CD14-positive monocyte (primary cell): Measurements from ENCODE around the gene ELP2. TPM values are rescaled to one million over a fixed set of nuclear protein-coding genes. Genes with fewer than 3 reads are reported as not detected.
"Not testable (repeated sequence)": the region's sequence is repeated elsewhere in the genome, so short reads cannot be mapped to it uniquely, and the experiment has no call there.

Experiments
- DNase-seq, 3 donors: peaks; one replicate each; pipeline ENCODE4 v3.0.0-alpha.2; 2011 to 2022
- H2AFZ ChIP-seq: 2 replicates; pipeline ENCODE4 v1.6.0; 2012; ENCODE audit warnings: mild to moderate bottlenecking, low read depth, low read length, inconsistent platforms; ENCODE audit not compliant: insufficient read depth, poor library complexity, severe bottlenecking
- H3K27ac ChIP-seq, 2 donors: 1 replicate in 1 of 2; 2 replicates in 1 of 2; pipeline ENCODE4 v1.5.1; 2012 to 2013; ENCODE audit warnings: low read length in 2 of 2, control low read depth in 1 of 2, inconsistent platforms in 1 of 2, low read depth in 1 of 2, mild to moderate bottlenecking in 1 of 2
- H3K27me3 ChIP-seq, 2 donors: one replicate each; pipeline versions ENCODE4 v1.6.0 to v1.6.1; 2011 to 2013; ENCODE audit warnings: low read length in 2 of 2; ENCODE audit not compliant: control insufficient read depth in 2 of 2, insufficient read depth in 2 of 2
- H3K36me3 ChIP-seq, 2 donors: replicated peaks in 1 of 2; 1 replicate in 1 of 2; 2 replicates in 1 of 2; pipeline versions ENCODE4 v1.5.1 to v1.6.1; 2012 to 2013; ENCODE audit warnings: low read length in 2 of 2, control low read depth in 1 of 2, inconsistent platforms in 1 of 2, mild to moderate bottlenecking in 1 of 2; ENCODE audit not compliant: insufficient read depth in 2 of 2, control insufficient read depth in 1 of 2
- H3K4me1 ChIP-seq, 2 donors: 1 replicate in 1 of 2; 2 replicates in 1 of 2; pipeline versions ENCODE4 v1.5.1 to v1.6.1; 2012 to 2013; ENCODE audit warnings: low read length in 2 of 2, control low read depth in 1 of 2, inconsistent platforms in 1 of 2, mild to moderate bottlenecking in 1 of 2, moderate library complexity in 1 of 2; ENCODE audit not compliant: insufficient read depth in 2 of 2, control insufficient read depth in 1 of 2
- H3K4me2 ChIP-seq: replicated peaks from 2 replicates; pipeline ENCODE3; 2012; ENCODE audit warnings: low read length, moderate library complexity, mild to moderate bottlenecking; ENCODE audit not compliant: poor library complexity, severe bottlenecking; ENCODE audit errors: extremely low read depth
- H3K4me3 ChIP-seq, 3 experiments: fragments of 200-600 bp in 1 of 3; sonication (generic) in 1 of 3; replicated peaks in 1 of 3; 1 replicate in 2 of 3; 2 replicates in 1 of 3; pipeline ENCODE4 v1.5.1; 2011 to 2013; ENCODE audit warnings: low read length in 3 of 3, mild to moderate bottlenecking in 3 of 3, control low read depth in 2 of 3, low read depth in 2 of 3, inconsistent platforms in 1 of 3, moderate library complexity in 1 of 3
- H3K79me2 ChIP-seq: 2 replicates; pipeline ENCODE4 v1.6.0; 2012; ENCODE audit warnings: mild to moderate bottlenecking, control low read depth, inconsistent platforms, low read length, moderate library complexity; ENCODE audit not compliant: insufficient read depth
- H3K9ac ChIP-seq: 2 replicates; pipeline ENCODE4 v1.6.0; 2017; ENCODE audit warnings: low read length, mild to moderate bottlenecking; ENCODE audit not compliant: insufficient read depth, poor library complexity, severe bottlenecking
- H3K9me3 ChIP-seq, 2 donors: replicated peaks in 1 of 2; 1 replicate in 1 of 2; 2 replicates in 1 of 2; pipeline versions ENCODE4 v1.5.1 to v1.6.1; 2012 to 2013; ENCODE audit warnings: low read length in 2 of 2, control low read depth in 1 of 2; ENCODE audit not compliant: control insufficient read depth in 1 of 2, insufficient read depth in 1 of 2
- H4K20me1 ChIP-seq: 2 replicates; pipeline ENCODE4 v1.6.0; 2012; ENCODE audit warnings: mild to moderate bottlenecking, low read length, control low read depth, moderate library complexity; ENCODE audit not compliant: insufficient read depth
- H3K27ac Mint-ChIP-seq, 7 donors: one replicate each; pipeline ENCODE4 v1.8.0; 2020; ENCODE audit warnings: mild to moderate bottlenecking in 7 of 7, mixed read lengths in 7 of 7, moderate library complexity in 6 of 7, inconsistent platforms in 2 of 7
- H3K27me3 Mint-ChIP-seq, 3 donors: one replicate each; pipeline ENCODE4 v1.8.0; 2021 to 2022; ENCODE audit warnings: low read depth in 3 of 3, mild to moderate bottlenecking in 3 of 3, mixed read lengths in 3 of 3, moderate library complexity in 3 of 3, inconsistent platforms in 1 of 3
- H3K36me3 Mint-ChIP-seq, 2 donors: one replicate each; pipeline ENCODE4 v1.8.0; 2020; ENCODE audit warnings: mixed read lengths in 2 of 2, inconsistent platforms in 1 of 2, mild to moderate bottlenecking in 1 of 2
- H3K4me1 Mint-ChIP-seq: one replicate; pipeline ENCODE4 v1.8.0; 2020; ENCODE audit warnings: mild to moderate bottlenecking, mixed read lengths
- H3K4me3 Mint-ChIP-seq, 2 donors: one replicate each; pipeline ENCODE4 v1.8.0; 2020; ENCODE audit warnings: mild to moderate bottlenecking in 2 of 2, mixed read lengths in 2 of 2, moderate library complexity in 1 of 2
- H3K9me3 Mint-ChIP-seq, 7 donors: one replicate each; pipeline ENCODE4 v1.8.0; 2020 to 2022; ENCODE audit warnings: mixed read lengths in 7 of 7, mild to moderate bottlenecking in 6 of 7, moderate library complexity in 6 of 7, inconsistent platforms in 2 of 7
- CTCF ChIP-seq: fragments of 200-600 bp; IDR thresholded peaks from one replicate; pipeline ENCODE4 v1.8.0; 2022; ENCODE audit warnings: antibody characterized with exemption, mild to moderate bottlenecking
- WGBS: methylation state at CpG from one replicate; pipeline ENCODE4 v1.1.5; 2013; ENCODE audit warnings: missing lambda C conversion rate; ENCODE audit not compliant: insufficient coverage; 5-methylcytosine and 5-hydroxymethylcytosine counted together
- intact Hi-C, 2 donors: fragments of 100-400 bp; cut with micrococcal nuclease; formaldehyde crosslinking; loops; one replicate each; pipeline versions ENCODE4 v1.15.0 to v1.15.1; 2023
- polyA plus RNA-seq, 3 donors: library from polyadenylated mRNA; depleted of rRNA in 1 of 3; unstranded in 2 of 3; stranded (reverse) in 1 of 3; fragments of 300-500 nt in 2 of 3; fragments of >200 nt in 1 of 3; fragmentation: Illumina TruSeq in 2 of 3; gene quantifications; 1 replicate in 2 of 3; 2 replicates in 1 of 3; pipeline ENCODE4 v1.2.3, GENCODE V29; 2012 to 2021

The ELP2 gene
- polyA plus RNA-seq, 3 donors = 24.8 to 52.5 (median 27.1) TPM

GRCh38 chr18:36207303-36207702 is 77.6 kb downstream of the ELP2 start:
- no peaks in the 10 kb centered on the region for H3K36me3 ChIP-seq
- no peaks in the 10 kb centered on the region for H3K9me3 ChIP-seq
- no peak for TF ChIP-seq CTCF
- H3K9me3 Mint-ChIP-seq = peaks cover 0 to 10% (median 3%) of the 10 kb centered on the region in 7 donors
- no peak for DNase-seq
- peaks cover 0 to 4% (median 4%) of the 10 kb centered on the region in 3 donors for H3K27me3 Mint-ChIP-seq
- H4K20me1 ChIP-seq = no peaks in the 10 kb centered on the region
- H3K4me3 ChIP-seq = no peak overlapping the region
- no peaks in the 10 kb centered on the region for H3K27me3 ChIP-seq
- H3K9ac ChIP-seq = no peak overlapping the region
- no peaks in the 10 kb centered on the region for H3K36me3 Mint-ChIP-seq
- no peak overlapping the region for H3K4me3 Mint-ChIP-seq
- H3K27ac Mint-ChIP-seq = no peak overlapping the region
- H3K27ac ChIP-seq = no peak overlapping the region
- intact Hi-C loops = no loop called here
- H3K4me2 ChIP-seq = no peak overlapping the region
- no peaks in the 10 kb centered on the region for H3K4me1 ChIP-seq
- no CpG with 5 or more reads among the region's 1 CpG for WGBS
- no peaks in the 10 kb centered on the region for H3K4me1 Mint-ChIP-seq
- H2AFZ ChIP-seq = no peak overlapping the region
- H3K79me2 ChIP-seq = no peaks in the 10 kb centered on the region

GRCh38 chr18:36207969-36208368 is 78.3 kb downstream of the ELP2 start:
- H3K9me3 Mint-ChIP-seq, H2AFZ ChIP-seq, H3K4me3 ChIP-seq, H3K4me1 Mint-ChIP-seq, H3K79me2 ChIP-seq, H3K9ac ChIP-seq, H3K36me3 ChIP-seq, H3K9me3 ChIP-seq, H3K4me2 ChIP-seq, H3K36me3 Mint-ChIP-seq, H3K27me3 Mint-ChIP-seq, H3K27me3 ChIP-seq, H3K27ac ChIP-seq, H4K20me1 ChIP-seq, H3K4me1 ChIP-seq, intact Hi-C loops, DNase-seq, H3K27ac Mint-ChIP-seq, H3K4me3 Mint-ChIP-seq: not testable (repeated sequence)
- WGBS = 90% methylated on average over 2 of the region's 2 CpGs
